ENCODE data around the gene ATP5PD. TPM values are rescaled to one million over a fixed set of nuclear protein-coding genes. Genes with fewer than 3 reads are reported as not detected.

The ATP5PD gene
- total and polyA plus RNA-seq, 2 of the 13 experiments (the other 11 are each of a cell fraction or from before 2014, with no cell fraction given): 158 to 428 TPM

DNA sequence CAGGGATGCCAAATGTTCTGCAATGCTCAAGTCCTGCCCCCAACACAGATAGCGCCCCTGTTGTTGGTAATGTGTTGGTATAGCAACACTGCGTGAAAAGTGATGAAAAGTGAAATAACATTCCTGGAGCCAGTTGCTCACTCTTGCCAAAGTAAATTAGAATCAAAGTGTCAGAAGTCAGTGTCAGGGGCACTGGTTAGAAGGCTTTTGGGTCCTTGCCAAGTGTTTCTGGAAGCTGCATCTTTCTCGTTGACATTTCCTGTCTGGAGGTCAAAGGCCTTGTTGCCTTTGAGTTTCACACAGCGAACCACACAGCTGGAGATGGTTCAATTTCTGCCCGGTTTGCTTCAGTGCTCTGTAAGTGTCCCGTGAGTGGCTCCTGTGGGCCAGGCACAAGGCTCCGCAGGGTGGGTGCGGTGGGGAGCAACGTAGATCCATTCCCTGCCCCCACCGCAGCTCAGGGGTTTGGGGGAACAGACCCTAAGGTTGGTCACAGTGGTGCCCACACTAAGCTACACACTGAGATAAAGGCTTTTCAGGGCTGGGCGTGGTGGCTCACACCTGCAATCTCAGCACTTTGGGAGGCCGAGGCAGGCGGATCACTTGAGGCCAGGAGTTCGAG is 37.4 kb upstream of the ATP5PD start (continued):
- TF ChIP-seq SOX6 (IDR thresholded peaks at IDR 0.05) (no peak), SOX6 (CRISPR knock-in tag; IDR thresholded peaks at IDR 0.05) (peak; percentile 88), ZNF407 (CRISPR knock-in tag; IDR thresholded peaks at IDR 0.05; ENCODE audit: not compliant biosample characterization) (no peak), ZNF558 (CRISPR knock-in tag; IDR thresholded peaks at IDR 0.05; ENCODE audit: borderline replicate concordance) (no peak), GABPB1 (CRISPR knock-in tag; IDR thresholded peaks at IDR 0.05) (peak; percentile 75), ARNTL (CRISPR knock-in tag; IDR thresholded peaks at IDR 0.05) (peak; percentile 39; the same call in 1 of the 2 replicates), ZBTB1 (CRISPR knock-in tag; IDR thresholded peaks at IDR 0.05; ENCODE audit: borderline replicate concordance) (no peak), ZNF225 (CRISPR knock-in tag; IDR thresholded peaks at IDR 0.05) (no peak), TOE1 (CRISPR knock-in tag; IDR thresholded peaks at IDR 0.05) (peak; percentile 81; the same call in 1 of the 2 replicates), THYN1 (CRISPR knock-in tag; IDR thresholded peaks at IDR 0.05; ENCODE audit: borderline replicate concordance, low read depth) (no peak), SAP130 (CRISPR knock-in tag; IDR thresholded peaks at IDR 0.05; ENCODE audit: low read depth) (peak; percentile 99), ZNF382 (CRISPR knock-in tag; IDR thresholded peaks at IDR 0.05; ENCODE audit: borderline replicate concordance) (no peak), ZNF251 (CRISPR knock-in tag; IDR thresholded peaks at IDR 0.05) (no peak), ZNF343 (CRISPR knock-in tag; IDR thresholded peaks at IDR 0.05) (no peak; the same call in 1 of the 2 replicates), MIER2 (CRISPR knock-in tag; IDR thresholded peaks at IDR 0.05) (no peak), KLF15 (CRISPR knock-in tag; IDR thresholded peaks at IDR 0.05; ENCODE audit: borderline replicate concordance) (no peak), MEIS2 (CRISPR knock-in tag; IDR thresholded peaks at IDR 0.05) (peak; percentile 94), DPF2 (CRISPR knock-in tag; IDR thresholded peaks at IDR 0.05; ENCODE audit: borderline replicate concordance, low read depth) (peak; percentile 83)
- TF ChIP-seq, protein P1, sequence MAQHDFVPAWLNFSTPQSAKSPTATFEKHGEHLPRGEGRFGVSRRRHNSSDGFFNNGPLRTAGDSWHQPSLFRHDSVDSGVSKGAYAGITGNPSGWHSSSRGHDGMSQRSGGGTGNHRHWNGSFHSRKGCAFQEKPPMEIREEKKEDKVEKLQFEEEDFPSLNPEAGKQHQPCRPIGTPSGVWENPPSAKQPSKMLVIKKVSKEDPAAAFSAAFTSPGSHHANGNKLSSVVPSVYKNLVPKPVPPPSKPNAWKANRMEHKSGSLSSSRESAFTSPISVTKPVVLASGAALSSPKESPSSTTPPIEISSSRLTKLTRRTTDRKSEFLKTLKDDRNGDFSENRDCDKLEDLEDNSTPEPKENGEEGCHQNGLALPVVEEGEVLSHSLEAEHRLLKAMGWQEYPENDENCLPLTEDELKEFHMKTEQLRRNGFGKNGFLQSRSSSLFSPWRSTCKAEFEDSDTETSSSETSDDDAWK (CRISPR knock-in tag; IDR thresholded peaks at IDR 0.05): no peak
- TF ChIP-seq, protein P2, sequence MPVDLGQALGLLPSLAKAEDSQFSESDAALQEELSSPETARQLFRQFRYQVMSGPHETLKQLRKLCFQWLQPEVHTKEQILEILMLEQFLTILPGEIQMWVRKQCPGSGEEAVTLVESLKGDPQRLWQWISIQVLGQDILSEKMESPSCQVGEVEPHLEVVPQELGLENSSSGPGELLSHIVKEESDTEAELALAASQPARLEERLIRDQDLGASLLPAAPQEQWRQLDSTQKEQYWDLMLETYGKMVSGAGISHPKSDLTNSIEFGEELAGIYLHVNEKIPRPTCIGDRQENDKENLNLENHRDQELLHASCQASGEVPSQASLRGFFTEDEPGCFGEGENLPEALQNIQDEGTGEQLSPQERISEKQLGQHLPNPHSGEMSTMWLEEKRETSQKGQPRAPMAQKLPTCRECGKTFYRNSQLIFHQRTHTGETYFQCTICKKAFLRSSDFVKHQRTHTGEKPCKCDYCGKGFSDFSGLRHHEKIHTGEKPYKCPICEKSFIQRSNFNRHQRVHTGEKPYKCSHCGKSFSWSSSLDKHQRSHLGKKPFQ (CRISPR knock-in tag; IDR thresholded peaks at IDR 0.05; ENCODE audit: insufficient replicate concordance): peak; percentile 47
